Uterus (tissue), 2 donors: ENCODE measurements around the gene OCLN.
"Not testable (repeated sequence)": the region's sequence is repeated elsewhere in the genome, so short reads cannot be mapped to it uniquely, and the experiment has no call there.

Experiments
- CTCF ChIP-seq, 4 experiments: fragments of 200-600 bp in 2 of 4; fragments of 450-650 bp in 2 of 4; sonication (generic) in 2 of 4; IDR thresholded peaks; one replicate each; pipeline ENCODE4 v1.5.1; 2016 to 2019; ENCODE audit warnings: antibody characterized with exemption in 4 of 4, mild to moderate bottlenecking in 2 of 4, moderate library complexity in 1 of 4
- POLR2A ChIP-seq, 2 donors: fragments of 450-650 bp; IDR thresholded peaks; one replicate each; pipeline ENCODE4 v1.6.1; 2016; ENCODE audit warnings: antibody characterized with exemption in 2 of 2, mild to moderate bottlenecking in 1 of 2, moderate library complexity in 1 of 2

DNA sequence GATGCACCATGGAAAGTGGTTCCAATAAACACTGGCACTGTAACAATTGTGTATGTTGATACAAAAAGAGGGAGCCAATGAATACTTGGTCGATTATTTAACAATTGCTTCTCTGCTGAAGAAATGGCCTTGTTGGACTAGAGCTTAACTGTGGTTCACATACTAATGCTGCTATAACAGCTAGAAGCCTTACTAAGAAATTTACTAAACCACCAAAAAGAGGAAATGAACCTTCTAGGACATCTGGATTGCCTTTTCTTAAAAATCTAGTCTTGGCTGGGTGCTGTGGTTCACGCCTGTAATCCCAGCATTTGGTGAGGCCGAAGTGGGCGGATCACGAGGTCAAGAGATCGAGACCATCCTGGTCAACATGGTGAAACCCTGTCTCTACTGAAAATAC is 109.4 kb downstream of the OCLN start:
- not testable (repeated sequence) for TF ChIP-seq CTCF, POLR2A (IDR thresholded peaks at IDR 0.05)
